ENCODE data around the gene COQ9.

COQ9 gene

GRCh38 chr16:57445510-57445909 lies 1.8 kb upstream of the COQ9 start:
- DNase-seq (ENCODE audit: low spot score in 2 of 2), result no peak
- no peak for ATAC-seq
- H3K4me3 Mint-ChIP-seq, result peak overlapping the region; percentile 85
- H3K36me3 Mint-ChIP-seq, result peaks cover 9% of the 10 kb centered on the region
- H3K27ac Mint-ChIP-seq, result peak overlapping the region; percentile 93
- H3K4me1 Mint-ChIP-seq, result peaks cover 7% of the 10 kb centered on the region
- no peaks in the 10 kb centered on the region for H3K9me3 Mint-ChIP-seq

GRCh38 chr16:57446531-57447185 lies 621 bp upstream of the COQ9 start:
- Mint-ChIP-seq H3K4me3 (peak overlapping the region; percentile 85), H3K9me3 (no peaks in the 10 kb centered on the region), H3K4me1 (peaks cover 13% of the 10 kb centered on the region), H3K36me3 (peaks cover 9% of the 10 kb centered on the region), H3K27ac (peak overlapping the region; percentile 93)
- ATAC-seq (peak; percentile 33), DNase-seq (ENCODE audit: low spot score in 2 of 2) (peak in 1 of 2 donors; percentile 6)

- Mint-ChIP-seq H3K4me3 (no peak overlapping the region), H3K9me3 (no peaks in the 10 kb centered on the region), H3K27ac (peak overlapping the region; percentile 32), H3K36me3 (peaks cover 48% of the 10 kb centered on the region), H3K4me1 (peaks cover 6% of the 10 kb centered on the region)
- ATAC-seq (no peak), DNase-seq (ENCODE audit: low spot score in 2 of 2) (no peak)
These were observed 4.7 kb downstream of the COQ9 start for GRCh38 chr16:57452021-57452420.

- DNase-seq (ENCODE audit: low spot score in 2 of 2) (peak; percentile 97), ATAC-seq (peak; percentile 97)
- H3K4me1 Mint-ChIP-seq, result peaks cover 38% of the 10 kb centered on the region
- H3K4me3 Mint-ChIP-seq, result peak within 1 kb of the TSS; percentile 98
- peak within 1 kb of the TSS; percentile 99 for H3K27ac Mint-ChIP-seq
- peaks cover 77% of the 10 kb centered on the region for H3K36me3 Mint-ChIP-seq
- no peaks in the 10 kb centered on the region for H3K9me3 Mint-ChIP-seq
These were observed 15.1 kb downstream of the COQ9 start, which contains the start of gene POLR2C for GRCh38 chr16:57462209-57462977. Gene POLR2C (plus strand): TSS chr16:57462679. CDS start chr16:57462725, 46 bp downstream.

GRCh38 chr16:57462978-57463362 lies 15.7 kb downstream of the COQ9 start:
- DNase-seq (ENCODE audit: low spot score in 2 of 2), result no peak
- H3K36me3 Mint-ChIP-seq, result peaks cover 78% of the 10 kb centered on the region

GRCh38 chr16:57464523-57464922 lies 17.2 kb downstream of the COQ9 start:
- no peaks in the 10 kb centered on the region for H3K9me3 Mint-ChIP-seq
- ATAC-seq (no peak), DNase-seq (ENCODE audit: low spot score in 2 of 2) (no peak)
- peaks cover 88% of the 10 kb centered on the region for H3K36me3 Mint-ChIP-seq
- no peak overlapping the region for H3K4me3 Mint-ChIP-seq
- peak overlapping the region; percentile 99 for H3K27ac Mint-ChIP-seq
- peaks cover 38% of the 10 kb centered on the region for H3K4me1 Mint-ChIP-seq

More at GRCh38 chr16:57462978-57463362, 15.7 kb downstream of the COQ9 start:
- H3K4me1 Mint-ChIP-seq, result peaks cover 38% of the 10 kb centered on the region
- peak; percentile 40 for ATAC-seq
- no peaks in the 10 kb centered on the region for H3K9me3 Mint-ChIP-seq
- peak overlapping the region; percentile 99 for H3K27ac Mint-ChIP-seq
- H3K4me3 Mint-ChIP-seq, result peak overlapping the region; percentile 98

- H3K4me3 Mint-ChIP-seq, result no peak overlapping the region
- peaks cover 97% of the 10 kb centered on the region for H3K36me3 Mint-ChIP-seq
- H3K4me1 Mint-ChIP-seq, result peaks cover 34% of the 10 kb centered on the region
- H3K27ac Mint-ChIP-seq, result peak overlapping the region; percentile 3
- H3K9me3 Mint-ChIP-seq, result no peaks in the 10 kb centered on the region
- ATAC-seq, result no peak
- DNase-seq (ENCODE audit: low spot score in 2 of 2), result no peak
These were observed 21.1 kb downstream of the COQ9 start for GRCh38 chr16:57468346-57468745.

- Mint-ChIP-seq H3K36me3 (peaks cover 90% of the 10 kb centered on the region), H3K9me3 (no peaks in the 10 kb centered on the region), H3K4me3 (no peak overlapping the region), H3K27ac (no peak overlapping the region), H3K4me1 (peaks cover 27% of the 10 kb centered on the region)
- no peak for ATAC-seq
- DNase-seq (ENCODE audit: low spot score in 2 of 2), result no peak
These were observed 21.8 kb downstream of the COQ9 start for GRCh38 chr16:57469046-57469445.

GRCh38 chr16:57469917-57470470 lies 22.7 kb downstream of the COQ9 start:
- Mint-ChIP-seq H3K4me1 (peaks cover 17% of the 10 kb centered on the region), H3K9me3 (no peaks in the 10 kb centered on the region), H3K4me3 (no peak overlapping the region), H3K27ac (peak overlapping the region; percentile 12), H3K36me3 (peaks cover 87% of the 10 kb centered on the region)
- DNase-seq (ENCODE audit: low spot score in 2 of 2) (no peak), ATAC-seq (no peak)

- peaks cover 18% of the 10 kb centered on the region for H3K4me1 Mint-ChIP-seq
- H3K36me3 Mint-ChIP-seq, result peaks cover 80% of the 10 kb centered on the region
- H3K9me3 Mint-ChIP-seq, result no peaks in the 10 kb centered on the region
- no peak for ATAC-seq
- no peak overlapping the region for H3K27ac Mint-ChIP-seq
- H3K4me3 Mint-ChIP-seq, result no peak overlapping the region
- no peak for DNase-seq (ENCODE audit: low spot score in 2 of 2)
These were observed 23.4 kb downstream of the COQ9 start for GRCh38 chr16:57470711-57471110.

- Mint-ChIP-seq H3K9me3 (no peaks in the 10 kb centered on the region), H3K4me1 (peaks cover 18% of the 10 kb centered on the region), H3K4me3 (no peak overlapping the region), H3K27ac (no peak overlapping the region), H3K36me3 (peaks cover 75% of the 10 kb centered on the region)
- ATAC-seq, result no peak
- no peak for DNase-seq (ENCODE audit: low spot score in 2 of 2)
These were observed 23.9 kb downstream of the COQ9 start for GRCh38 chr16:57471209-57471608.

- H3K4me3 Mint-ChIP-seq, result no peak overlapping the region
- H3K4me1 Mint-ChIP-seq, result peaks cover 22% of the 10 kb centered on the region
- ATAC-seq (no peak), DNase-seq (ENCODE audit: low spot score in 2 of 2) (no peak)
- no peak overlapping the region for H3K27ac Mint-ChIP-seq
- peaks cover 66% of the 10 kb centered on the region for H3K36me3 Mint-ChIP-seq
- H3K9me3 Mint-ChIP-seq, result no peaks in the 10 kb centered on the region
These were observed 24.8 kb downstream of the COQ9 start for GRCh38 chr16:57471852-57472664.

- DNase-seq (ENCODE audit: low spot score in 2 of 2), result no peak
- H3K36me3 Mint-ChIP-seq, result peaks cover 60% of the 10 kb centered on the region
- no peak overlapping the region for H3K27ac Mint-ChIP-seq
- no peak overlapping the region for H3K4me3 Mint-ChIP-seq
- ATAC-seq, result no peak
- peaks cover 22% of the 10 kb centered on the region for H3K4me1 Mint-ChIP-seq
- no peaks in the 10 kb centered on the region for H3K9me3 Mint-ChIP-seq
These were observed 25.4 kb downstream of the COQ9 start for GRCh38 chr16:57472665-57473060.

GRCh38 chr16:57473176-57473840 lies 26.0 kb downstream of the COQ9 start:
- DNase-seq (ENCODE audit: low spot score in 2 of 2) (no peak), ATAC-seq (no peak)
- H3K4me3 Mint-ChIP-seq, result no peak overlapping the region
- no peak overlapping the region for H3K27ac Mint-ChIP-seq
- H3K9me3 Mint-ChIP-seq, result no peaks in the 10 kb centered on the region
- peaks cover 22% of the 10 kb centered on the region for H3K4me1 Mint-ChIP-seq
- H3K36me3 Mint-ChIP-seq, result peaks cover 54% of the 10 kb centered on the region

Measured in stimulated activated effector memory CD8-positive, alpha-beta T cell treated with anti-CD3 and anti-CD28 coated beads, Interleukin-12 subunit alpha, Interleukin-12 subunit beta, amount 100 ng/mL, for 72 hours (primary cell).